SK-N-MC (cell line): ENCODE data around the gene CACNA1C.

Experiments used
- DNase-seq: peaks from one replicate; pipeline ENCODE4 v3.0.0-alpha.2; 2011; ENCODE audit warnings: low read depth, low spot score
- H3K27ac ChIP-seq: fragments of 200-600 bp; sonication (generic); 2 replicates; pipeline ENCODE4 v1.5.1; 2016; ENCODE audit warnings: mixed run types
- H3K36me3 ChIP-seq: fragments of 200-600 bp; sonication (generic); 2 replicates; pipeline ENCODE4 v1.6.1; 2017; ENCODE audit warnings: antibody characterized with exemption, low read length, mixed read lengths; ENCODE audit not compliant: insufficient read depth
- H3K4me3 ChIP-seq: fragments of 200-600 bp; sonication (generic); 2 replicates; pipeline ENCODE4 v1.5.1; 2016
- H3K9ac ChIP-seq: fragments of 200-600 bp; sonication (generic); 2 replicates; pipeline ENCODE4 v1.8.0; 2017; ENCODE audit warnings: mixed run types, mixed read lengths; ENCODE audit not compliant: insufficient read length
- H3K9me3 ChIP-seq: fragments of 200-600 bp; sonication (generic); 2 replicates; pipeline ENCODE4 v1.6.1; 2017; ENCODE audit warnings: low read depth, mild to moderate bottlenecking, antibody characterized with exemption, low read length, moderate library complexity, mixed read lengths
- EZH2 ChIP-seq: fragments of 200-600 bp; sonication (generic); IDR thresholded peaks from one replicate; pipeline ENCODE4 v1.6.1; 2017; ENCODE audit warnings: antibody characterized with exemption
- FOXP2 ChIP-seq: optimal IDR thresholded peaks from 2 replicates; pipeline ENCODE3; 2011; ENCODE audit warnings: mild to moderate bottlenecking, moderate library complexity; ENCODE audit not compliant: insufficient read depth; ENCODE audit errors: extremely low read length, control extremely low read depth
- POLR2AphosphoS5 ChIP-seq: IDR thresholded peaks from 2 replicates; pipeline ENCODE4 v1.6.1; 2012; ENCODE audit warnings: mild to moderate bottlenecking, low read depth, low read length, borderline replicate concordance

CACNA1C gene

GRCh38 chr12:2163177-2163941 lies 110.6 kb downstream of the CACNA1C start:
- no peak for DNase-seq
- Histone ChIP-seq H3K27ac (no peak overlapping the region), H3K9me3 (no peaks in the 10 kb centered on the region), H3K4me3 (no peak overlapping the region), H3K36me3 (no peaks in the 10 kb centered on the region), H3K9ac (no peak overlapping the region)
- TF ChIP-seq POLR2AphosphoS5 = no peak
- no peak for TF ChIP-seq EZH2
- TF ChIP-seq FOXP2 = no peak

GRCh38 chr12:2165021-2165420 lies 112.2 kb downstream of the CACNA1C start:
- H3K4me3 ChIP-seq = no peak overlapping the region
- no peaks in the 10 kb centered on the region for H3K9me3 ChIP-seq
- H3K9ac ChIP-seq = no peak overlapping the region
- DNase-seq = no peak
- TF ChIP-seq EZH2 = no peak
- TF ChIP-seq FOXP2 = no peak
- TF ChIP-seq POLR2AphosphoS5 = no peak
- H3K36me3 ChIP-seq = no peaks in the 10 kb centered on the region
- no peak overlapping the region for H3K27ac ChIP-seq

DNA sequence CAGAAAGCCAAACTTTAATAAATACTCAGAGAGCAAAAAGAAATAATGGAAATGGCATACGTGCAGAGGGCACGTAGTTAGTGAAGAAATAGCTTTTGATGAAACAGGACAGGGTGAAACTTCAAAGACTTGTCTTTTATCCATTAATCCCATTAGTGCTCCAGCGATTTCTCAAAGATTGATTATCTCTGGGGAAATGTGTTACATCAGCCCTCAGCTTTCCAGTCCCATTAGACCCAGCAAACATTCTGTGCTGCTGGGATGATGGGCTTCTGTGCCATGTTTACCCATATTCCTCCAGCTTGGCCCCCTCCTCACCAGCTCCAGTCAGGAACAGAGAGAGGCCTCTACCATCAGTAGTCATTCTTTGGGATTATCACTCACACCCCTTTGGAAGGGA lies 113.1 kb downstream of the CACNA1C start:
- no peak overlapping the region for H3K27ac ChIP-seq
- no peak overlapping the region for H3K4me3 ChIP-seq
- no peak for TF ChIP-seq EZH2
- no peak for TF ChIP-seq POLR2AphosphoS5
- no peak for TF ChIP-seq FOXP2
- no peak overlapping the region for H3K9ac ChIP-seq
- H3K9me3 ChIP-seq = no peaks in the 10 kb centered on the region
- DNase-seq = no peak
- no peaks in the 10 kb centered on the region for H3K36me3 ChIP-seq

GRCh38 chr12:2166696-2167095 lies 113.9 kb downstream of the CACNA1C start:
- Histone ChIP-seq H3K9ac (no peak overlapping the region), H3K27ac (no peak overlapping the region), H3K9me3 (no peaks in the 10 kb centered on the region), H3K36me3 (no peaks in the 10 kb centered on the region), H3K4me3 (no peak overlapping the region)
- DNase-seq = no peak
- TF ChIP-seq POLR2AphosphoS5 (no peak), EZH2 (no peak), FOXP2 (no peak)

- Histone ChIP-seq H3K27ac (no peak overlapping the region), H3K36me3 (no peaks in the 10 kb centered on the region), H3K4me3 (no peak overlapping the region), H3K9me3 (no peaks in the 10 kb centered on the region), H3K9ac (no peak overlapping the region)
- DNase-seq = no peak
- no peak for TF ChIP-seq EZH2
Measured at GRCh38 chr12:2167231-2167630, 114.4 kb downstream of the CACNA1C start.

DNA sequence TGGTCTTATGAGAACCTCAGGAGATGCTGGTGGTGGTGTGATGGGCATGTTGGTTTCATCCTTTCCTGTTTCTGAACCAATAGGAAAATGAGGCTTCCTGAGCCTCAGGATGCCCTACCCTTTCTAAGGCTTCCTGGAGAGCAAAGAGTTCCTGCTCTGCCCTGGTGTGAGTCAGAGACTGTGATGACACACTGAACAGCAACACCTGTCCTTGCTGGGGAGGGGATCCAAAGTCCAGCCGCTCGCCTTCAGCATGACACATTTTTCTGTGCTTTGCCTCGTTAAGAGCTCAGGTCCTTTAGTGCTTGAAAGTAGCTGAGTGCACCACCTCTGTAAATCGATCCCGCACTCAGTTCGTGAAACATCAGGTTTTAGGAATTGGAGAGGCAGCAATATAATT lies 116.0 kb downstream of the CACNA1C start:
- no peaks in the 10 kb centered on the region for H3K9me3 ChIP-seq
- no peak for DNase-seq
- no peaks in the 10 kb centered on the region for H3K36me3 ChIP-seq
- no peak overlapping the region for H3K4me3 ChIP-seq
- TF ChIP-seq POLR2AphosphoS5 (no peak), FOXP2 (no peak), EZH2 (no peak)
- no peak overlapping the region for H3K27ac ChIP-seq
- no peak overlapping the region for H3K9ac ChIP-seq

- TF ChIP-seq EZH2 = no peak
- no peak overlapping the region for H3K9ac ChIP-seq
- no peaks in the 10 kb centered on the region for H3K36me3 ChIP-seq
- no peak overlapping the region for H3K4me3 ChIP-seq
- no peak for DNase-seq
- no peaks in the 10 kb centered on the region for H3K9me3 ChIP-seq
- no peak overlapping the region for H3K27ac ChIP-seq
Measured at GRCh38 chr12:2169489-2169888, 116.7 kb downstream of the CACNA1C start.

DNA sequence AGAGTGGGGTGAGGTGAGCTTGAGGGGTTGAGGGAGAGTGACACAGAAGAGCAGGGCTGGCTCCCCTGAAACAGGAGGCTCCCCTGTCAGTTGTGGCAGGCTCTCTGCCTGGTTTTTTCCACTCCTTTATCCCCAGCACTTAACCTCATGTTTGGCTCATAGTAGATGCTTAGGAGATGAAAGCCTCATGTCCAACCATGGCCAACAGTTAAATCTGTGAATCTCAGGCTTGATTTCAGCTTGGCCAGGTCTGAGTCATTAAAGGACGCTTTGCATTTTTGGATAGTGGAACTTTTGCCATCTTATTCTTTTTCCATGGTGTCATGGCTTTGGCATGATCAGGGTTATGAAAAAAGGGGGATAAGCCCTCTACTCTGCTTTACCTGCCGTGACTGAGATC lies 117.2 kb downstream of the CACNA1C start:
- Histone ChIP-seq H3K36me3 (no peaks in the 10 kb centered on the region), H3K27ac (no peak overlapping the region), H3K9ac (no peak overlapping the region), H3K9me3 (no peaks in the 10 kb centered on the region), H3K4me3 (no peak overlapping the region)
- TF ChIP-seq FOXP2 = no peak
- TF ChIP-seq EZH2 = no peak
- no peak for DNase-seq

- no peak for TF ChIP-seq EZH2
- no peak for TF ChIP-seq POLR2AphosphoS5
- TF ChIP-seq FOXP2 = no peak
- no peak for DNase-seq
- Histone ChIP-seq H3K36me3 (no peaks in the 10 kb centered on the region), H3K9ac (no peak overlapping the region), H3K27ac (no peak overlapping the region), H3K4me3 (no peak overlapping the region), H3K9me3 (no peaks in the 10 kb centered on the region)
Measured at GRCh38 chr12:2170376-2170775, 117.6 kb downstream of the CACNA1C start.
